A549 treated with DMSO at 1 μM for 4 hours (cell line): Measurements from ENCODE around the gene SLC26A2. TPM values are rescaled to one million over a fixed set of nuclear protein-coding genes. Genes with fewer than 3 reads are reported as not detected.

ENCODE experiments used
- total RNA-seq: library from RNA; stranded (reverse); fragments of 200-300 nt; extraction: Qiagen RNA extraction; gene quantifications from 5 replicates; pipeline ENCODE4 v1.2.3, GENCODE V29; 2022; ENCODE audit warnings: low read depth

Gene SLC26A2
- 23.0 to 36.5 TPM (median 29.5 TPM) in 5 replicates for total RNA-seq

GRCh38 chr5:149960272-149961185, at the start of gene SLC26A2:
TSS of gene SLC26A2 (plus strand) at chr5:149960758. CDS start at chr5:149977653, 16,895 bp downstream.

GRCh38 chr5:149944666-149945065, 15.9 kb upstream of the SLC26A2 start, which contains the start of gene PDE6A:
TSS of gene PDE6A (minus strand) at chr5:149944793. CDS start at chr5:149944673, 120 bp downstream.

GRCh38 chr5:150000256-150000989, 39.9 kb downstream of the SLC26A2 start, which contains the start of the genes HMGXB3 and TIGD6:
TSS of gene HMGXB3 (plus strand) at chr5:150000739. CDS start at chr5:150004853, 4,114 bp downstream.
TSS of gene TIGD6 (minus strand) at chr5:150000654. CDS start at chr5:149996348, 4,306 bp downstream.

Other genes starting within 250 kb of the SLC26A2 start
- gene PPARGC1B, start 230.4 kb upstream of the SLC26A2 start, total RNA-seq, result 2.6 to 3.6 TPM (median 3.0 TPM) in 5 replicates
- gene PDE6A, start 16.0 kb upstream of the SLC26A2 start, total RNA-seq, result 0.11 to 0.18 TPM (median 0.14 TPM) in 5 replicates
- 5.2 to 6.4 TPM (median 5.4 TPM) in 5 replicates for gene TIGD6, start 39.9 kb downstream of the SLC26A2 start, total RNA-seq
- 29.7 to 31.9 TPM (median 31.4 TPM) in 5 replicates for gene HMGXB3, start 40.0 kb downstream of the SLC26A2 start, total RNA-seq
- 0.05 to 0.37 TPM (median 0.09 TPM) in 5 replicates for gene CSF1R, start 125.8 kb downstream of the SLC26A2 start, total RNA-seq
- gene PDGFRB, start 195.1 kb downstream of the SLC26A2 start, total RNA-seq, result 0.08 to 0.36 TPM (median 0.09 TPM) in 5 replicates
- gene CDX1, start 206.0 kb downstream of the SLC26A2 start, total RNA-seq, result not detected in 5 replicates
- gene SLC6A7, start 229.3 kb downstream of the SLC26A2 start, total RNA-seq, result 0.02 to 0.06 TPM (median 0.03 TPM) in 4 of 5 replicates, not detected in the other